ENCODE measurements around the gene PLEK. TPM values are rescaled to one million over a fixed set of nuclear protein-coding genes. Genes with fewer than 3 reads are reported as not detected.
A peak's percentile ranks its signal among the peaks of the same experiment; 100 is the strongest.

The PLEK gene
- total and polyA plus RNA-seq, 10 of the 15 experiments (the other 5 are each of a cell fraction or from before 2014, with no cell fraction given), result 229 to 804 (median 362) TPM

DNA sequence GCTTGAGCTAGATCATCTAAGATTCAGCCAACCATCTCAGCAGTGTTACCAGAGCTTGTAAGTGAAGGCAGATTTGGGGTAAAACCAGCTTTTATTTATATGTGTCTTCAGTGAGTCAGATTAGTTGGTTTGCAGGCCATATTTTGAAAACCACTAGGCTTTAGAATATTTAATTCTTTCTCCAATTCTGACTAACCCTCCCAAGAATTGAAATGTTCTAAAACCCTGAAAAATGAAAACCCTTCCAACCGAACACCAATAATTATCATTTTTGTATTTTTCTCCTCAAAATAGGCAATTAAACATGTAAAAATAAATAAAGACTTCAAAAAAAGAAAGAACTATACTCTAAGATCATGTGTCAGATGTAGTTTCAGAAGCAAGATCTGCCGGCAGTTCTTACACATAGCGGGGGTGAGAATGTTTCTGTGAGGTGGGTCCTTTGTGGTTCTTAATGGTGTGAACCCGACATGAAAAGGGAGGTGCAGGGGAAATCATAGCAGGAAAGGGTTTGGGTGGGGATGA is 14.2 kb downstream of the PLEK start (continued):
- TF ChIP-seq, protein P1, sequence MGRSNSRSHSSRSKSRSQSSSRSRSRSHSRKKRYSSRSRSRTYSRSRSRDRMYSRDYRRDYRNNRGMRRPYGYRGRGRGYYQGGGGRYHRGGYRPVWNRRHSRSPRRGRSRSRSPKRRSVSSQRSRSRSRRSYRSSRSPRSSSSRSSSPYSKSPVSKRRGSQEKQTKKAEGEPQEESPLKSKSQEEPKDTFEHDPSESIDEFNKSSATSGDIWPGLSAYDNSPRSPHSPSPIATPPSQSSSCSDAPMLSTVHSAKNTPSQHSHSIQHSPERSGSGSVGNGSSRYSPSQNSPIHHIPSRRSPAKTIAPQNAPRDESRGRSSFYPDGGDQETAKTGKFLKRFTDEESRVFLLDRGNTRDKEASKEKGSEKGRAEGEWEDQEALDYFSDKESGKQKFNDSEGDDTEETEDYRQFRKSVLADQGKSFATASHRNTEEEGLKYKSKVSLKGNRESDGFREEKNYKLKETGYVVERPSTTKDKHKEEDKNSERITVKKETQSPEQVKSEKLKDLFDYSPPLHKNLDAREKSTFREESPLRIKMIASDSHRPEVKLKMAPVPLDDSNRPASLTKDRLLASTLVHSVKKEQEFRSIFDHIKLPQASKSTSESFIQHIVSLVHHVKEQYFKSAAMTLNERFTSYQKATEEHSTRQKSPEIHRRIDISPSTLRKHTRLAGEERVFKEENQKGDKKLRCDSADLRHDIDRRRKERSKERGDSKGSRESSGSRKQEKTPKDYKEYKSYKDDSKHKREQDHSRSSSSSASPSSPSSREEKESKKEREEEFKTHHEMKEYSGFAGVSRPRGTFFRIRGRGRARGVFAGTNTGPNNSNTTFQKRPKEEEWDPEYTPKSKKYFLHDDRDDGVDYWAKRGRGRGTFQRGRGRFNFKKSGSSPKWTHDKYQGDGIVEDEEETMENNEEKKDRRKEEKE (IDR thresholded peaks at IDR 0.05), result no peak
- TF ChIP-seq TCF12 (IDR thresholded peaks at IDR 0.05; ENCODE audit: low read depth, low read length) (0 out of 2 replicates have a peak, but pooled peaks have one; percentile 37), EP300 (IDR thresholded peaks at IDR 0.05; ENCODE audit: borderline replicate concordance in 1 of 2, control insufficient read depth in 1 of 2, low read depth in 2 of 2, low read length in 2 of 2) (peak; percentile 60 to 73; a peak in 3 of 4 replicates), RELA (IDR thresholded peaks at IDR 0.05; ENCODE audit: borderline replicate concordance, partially characterized antibody) (no peak), NFYB (IDR thresholded peaks at IDR 0.05; ENCODE audit: insufficient read depth, low read depth, low read length) (no peak), RB1 (IDR thresholded peaks at IDR 0.05; ENCODE audit: borderline replicate concordance) (no peak), MXI1 (IDR thresholded peaks at IDR 0.05; ENCODE audit: low read depth, low read length) (peak; percentile 70), FOXK2 (IDR thresholded peaks at IDR 0.05) (no peak), CBFB (IDR thresholded peaks at IDR 0.05; ENCODE audit: low read depth) (peak; percentile 70; the same call in 1 of the 2 replicates), ESRRA (IDR thresholded peaks at IDR 0.05; ENCODE audit: low read length) (no peak), SREBF1 (IDR thresholded peaks at IDR 0.05; ENCODE audit: low read length) (no peak), RUNX3 (IDR thresholded peaks at IDR 0.05; ENCODE audit: low read length) (peak; percentile 86)
- TF ChIP-seq, protein P2, sequence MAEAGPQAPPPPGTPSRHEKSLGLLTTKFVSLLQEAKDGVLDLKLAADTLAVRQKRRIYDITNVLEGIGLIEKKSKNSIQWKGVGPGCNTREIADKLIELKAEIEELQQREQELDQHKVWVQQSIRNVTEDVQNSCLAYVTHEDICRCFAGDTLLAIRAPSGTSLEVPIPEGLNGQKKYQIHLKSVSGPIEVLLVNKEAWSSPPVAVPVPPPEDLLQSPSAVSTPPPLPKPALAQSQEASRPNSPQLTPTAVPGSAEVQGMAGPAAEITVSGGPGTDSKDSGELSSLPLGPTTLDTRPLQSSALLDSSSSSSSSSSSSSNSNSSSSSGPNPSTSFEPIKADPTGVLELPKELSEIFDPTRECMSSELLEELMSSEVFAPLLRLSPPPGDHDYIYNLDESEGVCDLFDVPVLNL (IDR thresholded peaks at IDR 0.05; ENCODE audit: low read depth, low read length), result no peak
- TF ChIP-seq, protein P3, sequence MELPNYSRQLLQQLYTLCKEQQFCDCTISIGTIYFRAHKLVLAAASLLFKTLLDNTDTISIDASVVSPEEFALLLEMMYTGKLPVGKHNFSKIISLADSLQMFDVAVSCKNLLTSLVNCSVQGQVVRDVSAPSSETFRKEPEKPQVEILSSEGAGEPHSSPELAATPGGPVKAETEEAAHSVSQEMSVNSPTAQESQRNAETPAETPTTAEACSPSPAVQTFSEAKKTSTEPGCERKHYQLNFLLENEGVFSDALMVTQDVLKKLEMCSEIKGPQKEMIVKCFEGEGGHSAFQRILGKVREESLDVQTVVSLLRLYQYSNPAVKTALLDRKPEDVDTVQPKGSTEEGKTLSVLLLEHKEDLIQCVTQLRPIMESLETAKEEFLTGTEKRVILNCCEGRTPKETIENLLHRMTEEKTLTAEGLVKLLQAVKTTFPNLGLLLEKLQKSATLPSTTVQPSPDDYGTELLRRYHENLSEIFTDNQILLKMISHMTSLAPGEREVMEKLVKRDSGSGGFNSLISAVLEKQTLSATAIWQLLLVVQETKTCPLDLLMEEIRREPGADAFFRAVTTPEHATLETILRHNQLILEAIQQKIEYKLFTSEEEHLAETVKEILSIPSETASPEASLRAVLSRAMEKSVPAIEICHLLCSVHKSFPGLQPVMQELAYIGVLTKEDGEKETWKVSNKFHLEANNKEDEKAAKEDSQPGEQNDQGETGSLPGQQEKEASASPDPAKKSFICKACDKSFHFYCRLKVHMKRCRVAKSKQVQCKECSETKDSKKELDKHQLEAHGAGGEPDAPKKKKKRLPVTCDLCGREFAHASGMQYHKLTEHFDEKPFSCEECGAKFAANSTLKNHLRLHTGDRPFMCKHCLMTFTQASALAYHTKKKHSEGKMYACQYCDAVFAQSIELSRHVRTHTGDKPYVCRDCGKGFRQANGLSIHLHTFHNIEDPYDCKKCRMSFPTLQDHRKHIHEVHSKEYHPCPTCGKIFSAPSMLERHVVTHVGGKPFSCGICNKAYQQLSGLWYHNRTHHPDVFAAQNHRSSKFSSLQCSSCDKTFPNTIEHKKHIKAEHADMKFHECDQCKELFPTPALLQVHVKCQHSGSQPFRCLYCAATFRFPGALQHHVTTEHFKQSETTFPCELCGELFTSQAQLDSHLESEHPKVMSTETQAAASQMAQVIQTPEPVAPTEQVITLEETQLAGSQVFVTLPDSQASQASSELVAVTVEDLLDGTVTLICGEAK (IDR thresholded peaks at IDR 0.05; ENCODE audit: borderline replicate concordance), result peak; percentile 76; the same call in 1 of the 2 replicates
- TF ChIP-seq, protein P4, sequence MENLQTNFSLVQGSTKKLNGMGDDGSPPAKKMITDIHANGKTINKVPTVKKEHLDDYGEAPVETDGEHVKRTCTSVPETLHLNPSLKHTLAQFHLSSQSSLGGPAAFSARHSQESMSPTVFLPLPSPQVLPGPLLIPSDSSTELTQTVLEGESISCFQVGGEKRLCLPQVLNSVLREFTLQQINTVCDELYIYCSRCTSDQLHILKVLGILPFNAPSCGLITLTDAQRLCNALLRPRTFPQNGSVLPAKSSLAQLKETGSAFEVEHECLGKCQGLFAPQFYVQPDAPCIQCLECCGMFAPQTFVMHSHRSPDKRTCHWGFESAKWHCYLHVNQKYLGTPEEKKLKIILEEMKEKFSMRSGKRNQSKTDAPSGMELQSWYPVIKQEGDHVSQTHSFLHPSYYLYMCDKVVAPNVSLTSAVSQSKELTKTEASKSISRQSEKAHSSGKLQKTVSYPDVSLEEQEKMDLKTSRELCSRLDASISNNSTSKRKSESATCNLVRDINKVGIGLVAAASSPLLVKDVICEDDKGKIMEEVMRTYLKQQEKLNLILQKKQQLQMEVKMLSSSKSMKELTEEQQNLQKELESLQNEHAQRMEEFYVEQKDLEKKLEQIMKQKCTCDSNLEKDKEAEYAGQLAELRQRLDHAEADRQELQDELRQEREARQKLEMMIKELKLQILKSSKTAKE (IDR thresholded peaks at IDR 0.05; ENCODE audit: low read depth, poor library complexity, severe bottlenecking), result peak; percentile 62
- TF ChIP-seq, protein P5, sequence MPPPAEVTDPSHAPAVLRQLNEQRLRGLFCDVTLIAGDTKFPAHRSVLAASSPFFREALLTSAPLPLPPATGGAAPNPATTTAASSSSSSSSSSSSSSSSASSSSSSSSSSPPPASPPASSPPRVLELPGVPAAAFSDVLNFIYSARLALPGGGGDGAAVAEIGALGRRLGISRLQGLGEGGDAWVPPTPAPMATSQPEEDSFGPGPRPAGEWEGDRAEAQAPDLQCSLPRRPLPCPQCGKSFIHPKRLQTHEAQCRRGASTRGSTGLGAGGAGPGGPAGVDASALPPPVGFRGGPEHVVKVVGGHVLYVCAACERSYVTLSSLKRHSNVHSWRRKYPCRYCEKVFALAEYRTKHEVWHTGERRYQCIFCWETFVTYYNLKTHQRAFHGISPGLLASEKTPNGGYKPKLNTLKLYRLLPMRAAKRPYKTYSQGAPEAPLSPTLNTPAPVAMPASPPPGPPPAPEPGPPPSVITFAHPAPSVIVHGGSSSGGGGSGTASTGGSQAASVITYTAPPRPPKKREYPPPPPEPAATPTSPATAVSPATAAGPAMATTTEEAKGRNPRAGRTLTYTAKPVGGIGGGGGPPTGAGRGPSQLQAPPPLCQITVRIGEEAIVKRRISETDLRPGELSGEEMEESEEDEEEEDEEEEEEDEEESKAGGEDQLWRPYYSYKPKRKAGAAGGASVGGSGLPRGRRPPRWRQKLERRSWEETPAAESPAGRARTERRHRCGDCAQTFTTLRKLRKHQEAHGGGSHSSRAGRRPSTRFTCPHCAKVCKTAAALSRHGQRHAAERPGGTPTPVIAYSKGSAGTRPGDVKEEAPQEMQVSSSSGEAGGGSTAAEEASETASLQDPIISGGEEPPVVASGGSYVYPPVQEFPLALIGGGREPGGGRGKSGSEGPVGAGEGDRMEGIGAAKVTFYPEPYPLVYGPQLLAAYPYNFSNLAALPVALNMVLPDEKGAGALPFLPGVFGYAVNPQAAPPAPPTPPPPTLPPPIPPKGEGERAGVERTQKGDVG (CRISPR knock-in tag; IDR thresholded peaks at IDR 0.05), result no peak

All from GM12878 (cell line).